ENCODE measurements around the gene VPS26A. TPM values are rescaled to one million over a fixed set of nuclear protein-coding genes. Genes with fewer than 3 reads are reported as not detected.

VPS26A gene
- total RNA-seq, 1 experiment from 2014 or later = 37.4 TPM

GRCh38 chr10:69130251-69130650 is 6.3 kb downstream of the VPS26A start (continued):
- TF ChIP-seq ELF4 (CRISPR knock-in tag; IDR thresholded peaks at IDR 0.05; ENCODE audit: low read depth) = no peak
- no peak for TF ChIP-seq GRHL2 (CRISPR knock-in tag; IDR thresholded peaks at IDR 0.05; ENCODE audit: insufficient replicate concordance, severe bottlenecking)
- no peak for TF ChIP-seq KAT7 (CRISPR knock-in tag; IDR thresholded peaks at IDR 0.05; ENCODE audit: borderline replicate concordance)
- no peak for TF ChIP-seq NR1H2 (CRISPR knock-in tag; IDR thresholded peaks at IDR 0.05)
- no peak for TF ChIP-seq JUN (CRISPR knock-in tag; IDR thresholded peaks at IDR 0.05)
- TF ChIP-seq, protein P1, sequence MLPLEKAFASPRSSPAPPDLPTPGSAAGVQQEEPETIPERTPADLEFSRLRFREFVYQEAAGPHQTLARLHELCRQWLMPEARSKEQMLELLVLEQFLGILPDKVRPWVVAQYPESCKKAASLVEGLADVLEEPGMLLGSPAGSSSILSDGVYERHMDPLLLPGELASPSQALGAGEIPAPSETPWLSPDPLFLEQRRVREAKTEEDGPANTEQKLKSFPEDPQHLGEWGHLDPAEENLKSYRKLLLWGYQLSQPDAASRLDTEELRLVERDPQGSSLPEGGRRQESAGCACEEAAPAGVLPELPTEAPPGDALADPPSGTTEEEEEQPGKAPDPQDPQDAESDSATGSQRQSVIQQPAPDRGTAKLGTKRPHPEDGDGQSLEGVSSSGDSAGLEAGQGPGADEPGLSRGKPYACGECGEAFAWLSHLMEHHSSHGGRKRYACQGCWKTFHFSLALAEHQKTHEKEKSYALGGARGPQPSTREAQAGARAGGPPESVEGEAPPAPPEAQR (CRISPR knock-in tag; IDR thresholded peaks at IDR 0.05) = no peak
- TF ChIP-seq MAX (CRISPR knock-in tag; IDR thresholded peaks at IDR 0.05) = no peak
- TF ChIP-seq, protein P2, sequence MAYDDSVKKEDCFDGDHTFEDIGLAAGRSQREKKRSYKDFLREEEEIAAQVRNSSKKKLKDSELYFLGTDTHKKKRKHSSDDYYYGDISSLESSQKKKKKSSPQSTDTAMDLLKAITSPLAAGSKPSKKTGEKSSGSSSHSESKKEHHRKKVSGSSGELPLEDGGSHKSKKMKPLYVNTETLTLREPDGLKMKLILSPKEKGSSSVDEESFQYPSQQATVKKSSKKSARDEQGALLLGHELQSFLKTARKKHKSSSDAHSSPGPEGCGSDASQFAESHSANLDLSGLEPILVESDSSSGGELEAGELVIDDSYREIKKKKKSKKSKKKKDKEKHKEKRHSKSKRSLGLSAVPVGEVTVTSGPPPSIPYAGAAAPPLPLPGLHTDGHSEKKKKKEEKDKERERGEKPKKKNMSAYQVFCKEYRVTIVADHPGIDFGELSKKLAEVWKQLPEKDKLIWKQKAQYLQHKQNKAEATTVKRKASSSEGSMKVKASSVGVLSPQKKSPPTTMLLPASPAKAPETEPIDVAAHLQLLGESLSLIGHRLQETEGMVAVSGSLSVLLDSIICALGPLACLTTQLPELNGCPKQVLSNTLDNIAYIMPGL (CRISPR knock-in tag; IDR thresholded peaks at IDR 0.05) = no peak

DNA sequence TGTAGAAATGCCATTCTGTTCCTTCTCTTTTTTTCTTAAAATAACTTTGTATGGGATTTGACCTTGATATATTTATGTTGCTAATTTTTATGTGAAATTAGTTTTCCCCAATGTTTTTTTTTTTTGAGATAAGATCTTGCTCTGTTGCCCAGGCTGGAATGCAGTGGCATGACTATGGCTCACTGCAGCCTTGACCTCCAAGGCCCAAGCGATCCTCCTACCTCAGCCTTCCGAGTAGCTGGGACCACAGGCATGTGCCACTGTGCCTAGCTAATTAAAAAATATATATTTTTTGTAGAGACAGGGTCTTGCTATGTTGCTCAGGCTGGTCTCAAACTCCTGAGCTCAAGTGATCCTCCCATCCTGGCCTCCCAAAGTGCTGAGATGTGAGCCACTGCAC is 16.0 kb downstream of the VPS26A start:
- Mint-ChIP-seq H3K4me3 (no peak overlapping the region), H3K9me3 (no peaks in the 10 kb centered on the region), H3K36me3 (peaks cover 7% of the 10 kb centered on the region; the same call in 1 of the 2 replicates), H3K27me3 (ENCODE audit: low read depth) (no peaks in the 10 kb centered on the region), H3K27ac (no peak overlapping the region), H3K4me1 (no peaks in the 10 kb centered on the region)
- ATAC-seq (no peak), DNase-seq (ENCODE audit: low spot score) (no peak)
- ChIA-PET POLR2A (no interaction called here), CTCF (no interaction called here)
- TF ChIP-seq TEAD1 (CRISPR knock-in tag; IDR thresholded peaks at IDR 0.05) = no peak
- TF ChIP-seq, protein P3, sequence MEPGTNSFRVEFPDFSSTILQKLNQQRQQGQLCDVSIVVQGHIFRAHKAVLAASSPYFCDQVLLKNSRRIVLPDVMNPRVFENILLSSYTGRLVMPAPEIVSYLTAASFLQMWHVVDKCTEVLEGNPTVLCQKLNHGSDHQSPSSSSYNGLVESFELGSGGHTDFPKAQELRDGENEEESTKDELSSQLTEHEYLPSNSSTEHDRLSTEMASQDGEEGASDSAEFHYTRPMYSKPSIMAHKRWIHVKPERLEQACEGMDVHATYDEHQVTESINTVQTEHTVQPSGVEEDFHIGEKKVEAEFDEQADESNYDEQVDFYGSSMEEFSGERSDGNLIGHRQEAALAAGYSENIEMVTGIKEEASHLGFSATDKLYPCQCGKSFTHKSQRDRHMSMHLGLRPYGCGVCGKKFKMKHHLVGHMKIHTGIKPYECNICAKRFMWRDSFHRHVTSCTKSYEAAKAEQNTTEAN (CRISPR knock-in tag; IDR thresholded peaks at IDR 0.05) = no peak
- no peak for TF ChIP-seq E2F4 (CRISPR knock-in tag; IDR thresholded peaks at IDR 0.05; ENCODE audit: borderline replicate concordance, low read depth)
- TF ChIP-seq, protein P4, sequence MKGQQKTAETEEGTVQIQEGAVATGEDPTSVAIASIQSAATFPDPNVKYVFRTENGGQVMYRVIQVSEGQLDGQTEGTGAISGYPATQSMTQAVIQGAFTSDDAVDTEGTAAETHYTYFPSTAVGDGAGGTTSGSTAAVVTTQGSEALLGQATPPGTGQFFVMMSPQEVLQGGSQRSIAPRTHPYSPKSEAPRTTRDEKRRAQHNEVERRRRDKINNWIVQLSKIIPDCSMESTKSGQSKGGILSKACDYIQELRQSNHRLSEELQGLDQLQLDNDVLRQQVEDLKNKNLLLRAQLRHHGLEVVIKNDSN (CRISPR knock-in tag; IDR thresholded peaks at IDR 0.05) = no peak
- no peak for TF ChIP-seq TP53 (CRISPR knock-in tag; IDR thresholded peaks at IDR 0.05)
- no peak for TF ChIP-seq MYBL2 (CRISPR knock-in tag; IDR thresholded peaks at IDR 0.05)
- no peak for TF ChIP-seq KAT7 (CRISPR knock-in tag; IDR thresholded peaks at IDR 0.05; ENCODE audit: borderline replicate concordance)
- TF ChIP-seq ETV6 (CRISPR knock-in tag; IDR thresholded peaks at IDR 0.05) = no peak
- TF ChIP-seq SOX15 (CRISPR knock-in tag; IDR thresholded peaks at IDR 0.05) = no peak
- TF ChIP-seq, protein P5, sequence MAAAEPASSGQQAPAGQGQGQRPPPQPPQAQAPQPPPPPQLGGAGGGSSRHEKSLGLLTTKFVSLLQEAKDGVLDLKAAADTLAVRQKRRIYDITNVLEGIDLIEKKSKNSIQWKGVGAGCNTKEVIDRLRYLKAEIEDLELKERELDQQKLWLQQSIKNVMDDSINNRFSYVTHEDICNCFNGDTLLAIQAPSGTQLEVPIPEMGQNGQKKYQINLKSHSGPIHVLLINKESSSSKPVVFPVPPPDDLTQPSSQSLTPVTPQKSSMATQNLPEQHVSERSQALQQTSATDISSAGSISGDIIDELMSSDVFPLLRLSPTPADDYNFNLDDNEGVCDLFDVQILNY (CRISPR knock-in tag; IDR thresholded peaks at IDR 0.05) = no peak
- no peak for TF ChIP-seq ZNF416 (CRISPR knock-in tag; IDR thresholded peaks at IDR 0.05)
- TF ChIP-seq GRHL2 (CRISPR knock-in tag; IDR thresholded peaks at IDR 0.05; ENCODE audit: insufficient replicate concordance, severe bottlenecking) = no peak
- TF ChIP-seq FOXP1 (CRISPR knock-in tag; IDR thresholded peaks at IDR 0.05; ENCODE audit: borderline replicate concordance) = no peak
- TF ChIP-seq TCF7 (CRISPR knock-in tag; IDR thresholded peaks at IDR 0.05; ENCODE audit: low read depth) = no peak
